ENCODE measurements around the gene IGF2R.

The IGF2R gene

DNA sequence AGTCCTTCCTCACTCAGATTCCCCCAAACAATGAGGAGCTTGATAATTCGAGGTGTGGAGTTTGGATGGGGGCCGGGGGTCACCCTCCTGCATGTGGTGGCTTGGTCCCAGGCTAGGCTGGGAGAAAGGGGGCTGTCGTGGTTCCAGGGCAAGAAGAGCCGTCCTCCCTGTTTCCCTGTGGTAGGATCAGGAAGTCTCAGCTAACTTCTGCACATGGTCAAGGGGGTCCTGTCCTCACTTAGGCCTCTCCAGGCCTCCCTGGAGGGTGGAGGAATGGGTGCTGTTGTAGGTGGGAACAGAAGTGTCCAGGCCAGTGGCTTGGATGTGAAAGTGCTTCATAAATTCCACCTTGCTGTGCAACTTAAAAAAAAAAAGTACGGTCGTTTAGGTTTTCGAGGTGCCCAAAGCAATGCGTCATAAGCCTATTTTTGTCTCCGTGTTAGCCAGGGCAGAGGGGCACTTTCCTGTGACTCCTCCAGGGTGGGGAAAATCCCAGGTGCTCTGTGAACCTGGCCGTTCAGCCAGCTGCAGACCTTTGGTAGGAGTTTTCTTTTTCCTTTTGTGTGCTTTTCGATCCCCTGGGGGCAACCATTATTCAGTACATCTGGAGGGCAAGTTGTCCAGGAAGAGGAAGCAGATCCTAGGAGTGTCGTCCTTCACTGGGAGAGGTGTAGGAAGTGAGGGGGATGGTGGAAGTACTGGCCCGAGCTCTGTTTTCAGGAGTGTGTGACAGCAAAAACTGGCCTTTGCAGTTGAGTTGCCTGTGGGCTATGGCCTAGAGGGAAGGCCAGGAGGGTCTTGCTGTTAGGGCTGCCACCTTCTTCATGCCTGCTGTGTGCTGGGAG lies 9.6 kb downstream of the IGF2R start:
- no peak for DNase-seq

DNA sequence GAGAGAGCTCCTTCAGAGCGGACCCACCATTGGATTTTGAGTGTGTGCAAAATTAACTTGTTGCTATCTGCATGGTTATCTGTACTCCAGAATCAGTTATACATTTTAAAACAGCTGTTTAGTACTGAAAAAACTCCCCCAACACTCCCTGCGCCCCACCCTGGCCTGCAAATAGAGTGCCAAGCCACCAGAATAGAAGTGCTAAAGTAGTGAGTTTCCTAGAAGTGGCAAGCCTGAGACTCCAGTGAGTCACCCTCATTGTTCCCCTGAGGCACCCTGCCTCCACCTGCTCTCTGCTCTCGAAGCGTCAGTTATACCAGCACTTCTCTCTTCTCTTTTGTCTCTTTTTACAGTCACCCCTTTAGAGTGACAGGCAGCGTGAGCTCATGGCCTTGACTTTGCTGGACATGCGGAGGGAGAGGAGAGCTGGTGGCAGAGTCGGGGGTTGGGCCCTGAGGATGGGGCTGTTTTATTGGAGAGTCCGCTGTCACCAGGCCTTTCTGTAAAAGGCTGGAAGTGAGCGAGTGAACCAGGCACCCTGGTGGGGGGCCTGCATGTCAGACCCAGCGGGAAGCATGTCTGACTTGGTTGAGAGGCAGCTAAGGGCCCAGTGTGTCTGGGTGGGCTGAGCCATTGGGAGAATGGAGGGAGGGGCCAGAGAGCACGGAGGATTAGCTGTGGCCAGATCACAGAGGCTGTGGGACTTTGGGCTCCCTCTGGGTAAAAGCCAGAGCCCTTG lies 10.4 kb downstream of the IGF2R start:
- DNase-seq = peak; percentile 68

DNA sequence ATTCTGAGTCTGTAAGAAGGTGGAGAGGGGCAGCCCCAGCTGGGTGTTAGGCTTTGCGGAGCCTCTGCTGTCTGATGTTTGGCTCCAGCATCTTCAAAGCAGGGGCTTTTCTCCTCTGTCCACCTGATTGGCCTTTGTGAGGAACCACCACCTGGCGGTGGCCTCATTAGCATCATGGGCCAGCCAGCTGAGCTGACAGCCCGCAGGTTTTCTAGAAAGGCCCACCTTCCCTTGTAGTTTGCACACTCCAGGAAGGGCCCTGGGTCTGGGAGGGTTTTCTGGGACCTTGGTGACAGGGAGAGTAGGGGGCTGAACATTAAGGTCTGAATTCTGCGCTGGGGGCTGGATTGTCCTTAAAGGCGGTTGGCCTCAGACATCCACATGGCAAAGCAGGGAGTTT lies 11.6 kb downstream of the IGF2R start:
- DNase-seq = no peak

DNA sequence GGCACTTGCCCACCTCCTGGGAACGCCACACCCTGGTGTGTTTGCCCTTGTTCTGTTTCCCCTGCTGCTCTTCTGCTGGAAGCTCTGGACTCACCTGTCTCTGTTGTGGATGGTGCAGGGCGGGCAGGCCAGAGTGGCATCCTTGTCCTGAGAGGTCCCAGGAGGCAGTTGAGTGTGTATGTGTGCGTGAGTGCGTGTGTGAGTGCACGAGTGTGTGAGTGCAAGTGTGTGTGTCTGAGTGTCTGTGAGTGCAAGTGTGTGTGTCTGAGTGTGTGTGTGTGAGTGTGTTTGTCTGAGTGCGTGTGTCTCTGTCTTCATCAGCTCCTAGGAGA lies 12.2 kb downstream of the IGF2R start:
- DNase-seq = no peak

DNA sequence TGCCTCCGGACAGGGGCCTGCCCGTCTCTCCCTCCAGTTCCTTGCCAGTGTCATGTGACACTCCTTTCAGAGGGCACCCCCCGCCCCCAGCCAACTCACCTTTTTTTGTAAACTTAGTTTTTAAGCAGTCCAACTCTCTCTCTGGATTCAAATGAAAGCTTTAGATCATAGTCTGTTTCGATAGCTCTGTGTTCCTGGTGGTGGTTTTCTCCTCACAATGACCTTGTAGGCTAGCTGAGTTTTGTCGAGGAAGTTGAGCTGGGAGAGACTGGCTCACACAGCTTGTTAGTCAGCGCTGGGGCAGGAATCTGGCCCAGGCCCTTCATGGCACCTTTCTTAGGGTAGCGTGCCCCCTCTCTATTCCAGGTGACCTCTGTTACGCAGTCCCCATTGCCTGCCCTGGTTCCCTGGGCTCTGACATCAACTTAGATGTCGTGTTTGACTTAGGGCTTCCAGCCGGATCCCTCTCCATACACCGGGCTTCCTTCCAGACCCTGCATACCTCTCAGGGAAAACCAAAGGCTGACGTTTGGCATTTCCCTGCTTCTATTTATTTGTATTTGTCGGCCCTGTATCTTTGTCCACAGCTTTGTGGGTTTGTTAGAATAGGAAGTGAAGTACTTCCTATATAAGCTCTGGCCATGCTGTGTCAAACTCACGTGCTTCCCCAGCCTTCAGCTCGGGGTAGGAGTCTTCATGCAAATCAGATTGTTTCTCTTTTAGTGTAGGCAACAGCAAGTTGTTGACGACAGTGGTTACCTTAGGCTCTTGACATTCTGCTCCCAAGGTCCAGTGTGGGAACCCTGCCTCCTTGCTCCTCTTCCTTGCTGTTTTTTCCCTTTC lies 12.7 kb downstream of the IGF2R start:
- no peak for DNase-seq

DNA sequence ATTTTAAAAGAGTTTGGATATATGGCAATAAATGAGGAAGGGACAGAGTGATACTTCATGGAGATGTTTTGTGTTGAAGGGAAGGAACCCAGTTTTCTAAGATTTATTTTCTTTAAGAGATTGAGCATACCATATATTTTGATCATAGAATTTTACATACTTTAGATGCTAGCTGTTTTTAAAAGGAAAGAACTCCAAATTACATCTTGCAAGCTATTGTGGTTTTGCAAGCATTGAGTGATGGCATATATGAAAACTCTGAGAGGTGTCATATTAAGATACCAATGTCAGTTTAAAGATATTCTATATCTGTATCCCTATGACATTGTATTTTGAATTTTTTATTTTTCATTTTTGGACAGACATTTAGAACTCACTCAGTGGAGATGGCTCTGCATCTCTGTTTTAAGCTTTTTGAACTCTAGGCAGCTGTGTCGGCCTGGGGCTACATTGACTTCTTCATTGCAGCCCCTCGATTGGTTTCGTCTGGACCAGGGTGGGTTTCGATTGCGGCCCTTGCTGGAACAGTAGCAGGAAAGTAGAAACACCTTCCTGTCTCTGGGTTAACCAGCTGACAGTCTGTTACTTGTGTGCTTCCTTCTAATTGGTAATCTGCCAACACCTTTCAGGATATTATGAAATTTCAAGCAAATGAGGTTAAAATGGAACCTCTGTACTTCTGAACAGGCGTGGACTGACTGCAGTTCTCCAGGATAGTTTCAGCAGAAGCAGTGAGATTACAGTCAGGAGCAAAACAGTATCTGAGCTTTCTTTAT lies 14.0 kb downstream of the IGF2R start:
- DNase-seq = no peak

DNA sequence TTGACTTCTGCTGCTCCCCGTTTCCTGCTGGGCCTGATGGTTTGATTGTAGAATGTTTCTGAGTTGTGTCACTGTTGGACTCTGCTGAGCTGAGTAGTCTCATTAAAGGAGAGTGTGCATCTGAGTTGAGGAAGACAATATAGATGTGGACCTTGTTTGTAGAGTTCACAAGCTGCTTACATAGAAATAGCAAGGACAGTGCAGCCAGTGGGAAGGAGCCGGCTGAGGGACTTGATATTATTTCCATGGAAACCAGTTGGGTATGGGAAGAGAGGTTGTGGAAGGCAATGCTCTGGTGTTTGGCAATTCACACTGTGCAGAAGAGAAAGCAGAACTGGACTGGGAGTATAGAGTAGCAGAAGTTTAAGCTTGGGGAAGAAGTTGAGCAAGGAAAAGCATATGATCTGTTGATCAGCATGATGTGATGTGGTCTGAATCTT lies 14.8 kb downstream of the IGF2R start:
- no peak for DNase-seq

DNA sequence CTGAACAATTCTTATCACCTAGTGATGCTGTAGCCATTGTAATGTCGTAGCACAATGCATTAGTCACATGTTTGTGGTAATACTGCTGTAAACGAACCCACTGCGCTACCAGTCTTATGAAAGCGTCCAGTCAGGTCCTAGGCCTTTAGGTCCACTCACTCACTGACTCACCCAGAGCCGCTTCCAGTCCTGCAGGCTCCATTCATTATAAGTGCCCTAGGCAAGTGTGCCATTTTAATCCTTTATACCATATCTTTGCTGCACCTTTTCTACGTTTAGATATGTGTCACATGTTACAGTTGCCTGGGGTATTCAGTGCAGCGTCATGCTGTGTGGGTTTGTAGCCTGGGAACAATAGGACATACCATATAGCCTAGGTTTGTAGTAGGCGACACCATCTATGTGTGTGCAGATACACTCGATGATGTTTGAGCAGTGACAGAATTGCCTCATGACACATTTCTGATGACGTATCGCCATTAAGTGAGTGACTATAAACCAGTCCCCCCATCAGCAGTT lies 15.4 kb downstream of the IGF2R start:
- DNase-seq = no peak

DNA sequence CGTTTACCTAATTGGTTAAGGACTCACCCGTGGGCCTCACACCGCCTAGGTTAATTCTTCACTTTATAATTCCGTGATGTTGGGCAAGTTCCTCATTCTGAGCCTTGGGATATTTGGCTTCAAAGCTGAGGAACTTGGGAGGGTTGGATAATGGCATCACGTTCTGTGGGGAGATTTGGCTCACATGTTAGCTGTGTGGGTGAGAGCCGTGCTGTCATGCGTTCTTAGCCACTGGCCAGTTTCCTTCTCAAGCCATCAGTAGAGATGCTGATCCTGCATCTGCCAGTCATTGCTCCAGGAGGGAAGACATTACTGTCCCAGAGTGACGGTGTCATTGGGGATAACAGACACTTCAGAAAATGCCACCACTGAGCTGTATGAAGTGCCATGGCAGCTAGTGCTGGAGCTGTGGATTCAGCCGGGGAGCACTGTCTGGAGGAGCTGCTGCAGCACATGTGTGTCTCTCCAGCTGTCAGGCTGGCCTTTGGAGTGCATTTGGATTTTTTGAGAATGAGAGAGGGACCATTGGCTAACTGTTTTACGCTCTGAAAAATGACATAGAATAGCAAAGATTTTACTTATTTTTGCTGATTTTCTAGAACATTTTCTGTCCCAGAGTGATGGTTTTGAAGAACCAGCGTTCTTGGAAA lies 16.5 kb downstream of the IGF2R start:
- no peak for DNase-seq

DNA sequence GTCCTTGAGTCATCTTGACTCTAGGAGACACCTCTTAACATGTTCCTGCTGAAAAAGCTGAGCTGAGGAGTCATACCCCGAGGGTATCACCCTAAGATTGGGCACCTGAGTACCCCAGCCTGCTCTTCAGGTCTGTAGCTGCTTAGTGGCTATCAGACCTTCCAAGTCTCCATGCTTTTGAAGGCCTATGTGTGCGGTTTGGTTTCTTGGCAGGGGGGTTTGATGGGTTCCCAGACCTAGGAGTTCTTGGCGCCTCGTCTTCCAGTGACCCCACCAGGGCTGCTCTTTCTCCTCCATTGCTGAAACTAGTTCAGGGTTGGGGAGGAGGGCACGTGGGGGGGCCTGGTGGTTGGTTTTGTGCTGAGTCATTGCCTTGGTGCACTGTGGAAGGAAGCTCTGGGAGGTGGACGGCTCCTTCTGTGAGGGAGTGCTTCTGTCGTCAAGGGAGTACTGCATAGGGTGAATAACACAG lies 20.1 kb downstream of the IGF2R start:
- DNase-seq = no peak

DNA sequence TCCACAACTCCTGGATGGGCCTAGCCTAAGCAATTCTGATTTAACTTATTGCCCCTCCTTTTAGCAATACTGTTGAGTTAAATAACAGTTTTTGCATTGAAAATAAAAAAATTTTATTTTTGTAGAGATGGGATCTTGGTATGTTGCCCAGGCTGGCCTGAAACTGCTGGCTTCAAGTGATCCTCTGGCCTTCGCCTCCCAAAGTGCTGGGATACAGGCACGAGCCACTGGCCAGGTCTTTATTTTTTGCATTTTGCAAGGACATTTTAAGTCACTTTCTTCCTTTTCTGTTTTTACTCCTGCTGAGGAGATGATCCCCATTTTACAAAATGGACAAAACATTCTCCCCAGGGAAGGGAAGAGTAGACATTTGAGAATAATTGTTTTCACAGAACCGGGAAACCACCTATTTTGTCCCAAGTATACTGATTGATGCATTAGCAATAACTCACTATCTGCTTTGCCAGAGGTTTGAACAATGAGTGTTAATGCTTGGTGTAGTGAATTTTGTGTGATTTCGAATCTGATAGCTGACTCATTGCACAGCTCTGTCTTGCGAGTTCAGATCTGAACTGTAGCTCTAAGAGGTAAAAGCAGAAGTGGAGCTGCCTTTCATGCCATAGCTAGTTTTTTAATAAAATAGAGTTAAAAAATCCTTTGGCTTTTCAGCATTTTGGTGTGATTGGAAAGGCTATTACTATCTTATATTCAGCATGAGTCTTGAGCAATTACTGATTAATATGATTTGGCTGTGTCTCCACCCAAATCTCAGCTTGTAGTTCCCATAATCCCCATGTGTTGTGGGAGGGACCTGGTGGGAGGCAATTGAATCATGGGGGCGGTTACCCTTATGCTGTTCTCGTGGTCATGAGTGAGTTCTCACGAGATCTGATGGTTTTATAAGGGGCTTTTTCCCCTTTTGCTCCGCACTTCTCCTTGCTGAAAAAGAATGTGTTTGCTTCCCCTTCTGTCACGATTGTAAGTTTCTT lies 20.9 kb downstream of the IGF2R start:
- no peak for DNase-seq

DNA sequence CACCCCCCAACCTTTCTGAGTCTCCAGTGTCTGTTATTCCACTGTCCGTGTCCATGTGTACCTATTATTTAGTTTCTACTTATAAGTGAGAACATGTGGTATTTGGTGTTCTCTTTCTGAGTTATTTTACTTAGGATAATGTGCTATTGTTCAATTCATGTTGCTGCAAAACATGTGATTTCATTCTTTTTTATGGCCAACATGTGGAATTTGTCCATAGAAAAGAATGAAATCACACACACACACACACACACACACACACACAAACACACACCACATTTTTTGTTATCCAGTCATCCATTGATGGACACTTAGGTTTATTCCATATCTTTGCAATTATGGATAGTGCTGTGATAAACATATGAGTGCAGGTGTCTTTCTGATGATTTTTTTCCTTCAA lies 23.5 kb downstream of the IGF2R start:
- no peak for DNase-seq

DNA sequence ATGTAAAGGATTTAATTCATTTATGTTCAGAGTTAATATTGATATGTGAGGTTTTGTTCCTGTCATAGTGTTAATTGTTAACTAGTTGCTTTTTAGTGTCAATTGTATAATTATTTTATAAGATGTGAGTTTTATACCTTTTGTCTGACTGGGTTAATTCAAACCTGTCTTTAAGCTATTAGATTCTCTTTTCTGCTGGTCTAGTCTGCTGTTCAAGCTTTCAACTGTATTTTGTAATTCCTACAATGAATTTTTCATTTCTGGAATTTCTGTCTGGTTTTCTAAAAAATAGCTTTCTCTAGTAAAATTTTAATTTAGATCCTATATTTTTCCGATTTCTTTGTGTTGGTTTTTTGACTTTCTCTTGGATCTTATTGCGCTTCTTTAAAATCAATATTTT lies 26.5 kb downstream of the IGF2R start:
- DNase-seq = no peak

DNA sequence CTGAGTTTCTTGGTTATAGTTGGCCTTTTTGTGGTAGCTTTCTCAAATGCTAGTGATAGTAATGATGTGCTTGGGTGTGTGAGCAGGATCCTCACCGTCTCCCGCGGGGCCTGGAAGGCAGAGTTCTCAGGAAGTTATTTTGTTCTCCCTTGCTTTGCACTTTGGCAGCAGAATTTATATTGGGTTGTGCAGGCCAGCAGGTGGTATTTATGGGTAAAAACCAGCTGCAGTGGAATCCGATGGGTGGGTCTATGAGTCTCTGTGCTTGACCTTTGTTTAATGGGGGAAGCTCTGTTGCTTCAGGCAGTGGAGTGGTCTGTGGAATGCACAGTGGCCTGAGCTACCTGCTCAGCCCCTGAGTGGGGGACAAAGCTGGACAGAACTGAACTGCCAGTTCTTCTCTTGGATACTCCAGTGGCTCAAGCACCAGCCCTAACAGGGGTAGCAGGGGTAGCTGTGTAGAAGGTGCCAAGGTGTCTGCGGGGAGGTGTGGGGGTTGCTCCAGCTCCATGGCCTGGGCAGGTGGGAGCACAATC lies 27.3 kb downstream of the IGF2R start:
- DNase-seq = no peak

DNA sequence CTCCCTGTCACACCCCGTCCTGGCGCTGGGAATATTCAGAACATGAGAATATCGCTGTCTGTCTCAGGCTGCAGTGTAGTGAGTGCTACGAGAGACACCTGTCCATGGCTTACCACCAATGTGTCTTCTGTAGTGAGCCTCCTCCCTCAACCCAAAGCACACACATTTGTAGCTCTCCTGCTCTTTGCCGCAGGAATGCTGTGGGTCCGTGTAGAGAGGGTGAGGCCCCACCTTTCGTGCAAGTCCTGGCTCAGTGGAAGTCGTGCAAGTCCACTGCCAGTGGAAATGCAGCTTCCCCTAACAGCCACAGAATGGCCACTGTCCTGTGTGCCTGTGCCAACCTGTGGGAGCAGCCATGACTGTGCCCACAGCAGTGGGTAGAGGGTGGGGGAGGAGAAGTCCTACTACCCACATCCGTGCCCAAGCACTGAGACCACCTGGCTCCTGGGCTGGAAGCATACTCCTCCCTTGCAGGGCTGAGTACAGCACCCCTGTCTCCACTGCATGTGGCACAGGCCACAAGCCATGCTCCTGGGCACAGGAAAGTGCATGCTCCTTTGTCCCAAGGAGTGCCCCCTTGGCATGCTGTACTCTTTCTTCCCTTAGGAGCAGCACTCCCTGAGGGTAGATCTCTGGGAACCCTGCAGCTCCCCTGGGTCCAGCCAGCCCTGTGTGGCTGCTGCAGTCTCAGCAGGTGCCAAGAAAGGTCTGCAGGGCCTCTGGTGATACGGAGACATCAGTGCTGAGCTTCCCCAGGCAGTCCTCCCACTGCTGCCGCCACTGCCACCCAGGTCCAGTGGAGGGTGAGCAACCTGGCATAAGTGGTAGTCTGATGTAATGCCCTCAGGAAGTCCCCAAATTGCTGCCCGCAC lies 28.0 kb downstream of the IGF2R start:
- no peak for DNase-seq

DNA sequence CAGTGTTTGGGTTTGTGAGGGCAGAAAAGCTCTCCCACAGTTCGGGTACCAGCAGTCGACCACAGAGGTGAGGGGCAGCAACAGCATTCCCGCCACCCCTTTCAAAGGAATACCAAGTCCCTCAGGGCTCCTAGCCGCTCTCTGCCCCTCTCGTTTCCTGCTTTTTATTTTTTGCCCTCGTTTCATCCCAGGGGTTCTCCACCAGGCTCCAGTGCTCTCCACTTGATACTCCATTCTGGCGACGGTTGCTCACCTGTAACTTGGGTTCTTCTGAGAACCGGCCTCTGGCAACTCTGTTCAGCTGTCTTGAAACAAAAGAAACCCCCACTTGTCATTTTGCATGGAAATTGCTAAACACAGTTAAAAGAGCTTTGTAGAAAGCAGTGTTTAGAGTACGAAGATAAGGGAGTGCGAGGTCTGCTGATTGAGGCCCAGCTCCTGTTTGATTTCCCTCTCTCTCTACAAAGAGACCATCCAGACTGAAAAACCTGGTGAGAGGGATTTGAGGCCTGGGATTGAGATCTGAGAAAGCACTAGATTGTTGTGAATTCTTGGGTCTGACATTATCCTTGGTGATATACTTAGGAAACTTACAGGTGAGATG lies 28.7 kb downstream of the IGF2R start:
- DNase-seq = no peak

DNA sequence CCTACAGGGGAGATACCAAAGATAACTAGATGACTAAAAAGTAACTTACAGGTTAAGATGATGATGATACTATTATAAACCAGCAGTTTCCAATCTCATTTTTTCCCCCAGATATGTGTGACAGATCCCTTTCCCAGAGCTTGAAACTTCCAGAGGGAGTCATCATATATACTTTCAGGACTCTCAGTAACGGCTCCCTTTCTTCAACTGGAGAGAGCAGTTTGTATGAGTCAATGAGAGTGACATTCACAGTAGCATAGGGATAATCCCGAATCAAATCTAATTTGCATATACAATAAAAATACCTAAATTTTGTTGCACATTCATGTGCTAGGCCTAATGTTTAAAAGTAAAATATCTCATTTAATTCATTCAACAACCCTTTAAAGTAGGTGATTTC lies 29.7 kb downstream of the IGF2R start:
- DNase-seq = no peak

DNA sequence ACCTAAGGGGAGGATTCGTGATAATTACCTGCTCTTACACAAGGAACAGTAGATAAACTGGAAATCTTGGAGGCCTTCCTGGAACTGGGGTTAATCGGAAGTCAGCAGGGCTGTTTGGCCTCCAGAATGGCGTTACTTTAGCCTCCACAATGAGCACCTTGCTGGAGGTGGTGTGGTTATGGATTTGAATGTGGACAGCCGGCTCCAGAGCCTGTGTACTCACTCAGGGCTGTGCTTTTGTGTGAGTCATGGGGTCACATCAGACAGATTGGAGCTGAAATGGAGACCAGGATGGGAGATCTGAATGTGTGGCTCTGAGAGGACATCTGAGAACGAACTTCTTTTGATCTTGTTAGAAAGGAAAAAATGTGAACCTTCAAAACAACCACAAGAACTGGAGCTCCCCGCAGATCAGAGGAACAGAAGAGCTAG lies 30.4 kb downstream of the IGF2R start:
- no peak for DNase-seq

DNA sequence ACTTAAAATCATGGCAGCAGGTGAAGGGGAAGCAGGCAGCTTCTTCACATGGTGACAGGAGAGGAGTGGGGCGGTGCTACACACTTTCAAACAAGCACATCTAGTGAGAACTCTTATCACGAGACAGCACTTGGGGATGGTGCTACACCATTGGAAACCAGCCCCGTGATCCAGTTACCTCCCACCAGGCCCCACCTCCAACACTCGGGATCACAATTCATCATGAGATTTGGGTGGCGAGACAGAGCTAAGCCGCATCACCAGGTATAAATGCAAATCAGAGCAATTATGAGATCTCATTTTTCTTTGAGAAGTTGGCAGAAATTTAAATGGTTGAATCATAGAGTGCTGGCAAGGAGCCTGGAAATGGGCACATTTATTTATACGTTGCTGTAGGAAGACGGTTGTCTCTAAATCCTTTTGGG lies 31.4 kb downstream of the IGF2R start:
- DNase-seq = no peak
